ENCODE data around the gene ATP6V1B1. TPM values are rescaled to one million over a fixed set of nuclear protein-coding genes. Genes with fewer than 3 reads are reported as not detected.

Gene ATP6V1B1
- total and polyA plus RNA-seq, 2 of the 4 experiments (the other 2 are of a cell fraction): 1.3 TPM; not detected in 1

DNA sequence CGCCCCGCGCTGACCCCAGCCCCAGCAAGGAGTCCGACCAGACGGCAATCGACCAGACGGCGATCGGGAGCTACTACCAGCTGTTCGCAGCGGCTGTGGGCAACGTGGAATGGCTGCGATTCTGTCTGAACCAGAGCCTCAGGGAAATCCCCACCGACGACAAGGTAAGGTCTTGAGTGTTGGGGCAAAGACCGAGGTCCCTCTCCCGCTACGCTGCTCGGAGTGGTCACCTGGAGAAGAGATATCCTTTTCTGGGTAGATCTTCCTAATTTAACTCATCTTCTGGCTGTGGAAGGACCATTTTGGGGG, 43.4 kb downstream of the ATP6V1B1 start:
- H4K5ac ChIP-seq (ENCODE audit: low read depth, low read length): no peak overlapping the region
- dilution Hi-C loops (cut with HindIII; ENCODE audit: low sequenced_read_pairs, unreplicated experiment): no loop called here
- no peaks in the 10 kb centered on the region for H3K27me3 ChIP-seq (ENCODE audit: control insufficient read depth, insufficient read depth, low read length)
- H2AFZ ChIP-seq (replicated peaks; ENCODE audit: low read length, poor library complexity): peak overlapping the region; percentile 97
- CTCF ChIA-PET: no interaction called here
- in situ Hi-C loops (cut with MboI; ENCODE audit: low sequenced_read_pairs): no loop called here
- H2BK15ac ChIP-seq (ENCODE audit: low read depth, low read length): no peak overlapping the region
- no peaks in the 10 kb centered on the region for H3K79me1 ChIP-seq (ENCODE audit: low read depth in 1 of 2, low read length in 2 of 2)
- BruUV-seq (replicated peaks): no TSS peak
- no peak overlapping the region; the same call in 1 of the 2 replicates for H2BK120ac ChIP-seq (ENCODE audit: low read depth, low read length)
- no peaks in the 10 kb centered on the region; the same call in 1 of the 2 replicates for H3K36me3 ChIP-seq (ENCODE audit: control insufficient read depth, insufficient read depth, low read length)
- H3K27ac ChIP-seq (ENCODE audit: insufficient read depth, low read length): no peak overlapping the region
- H2BK5ac ChIP-seq (ENCODE audit: low read depth, low read length, poor library complexity, severe bottlenecking): no peak overlapping the region
- peaks cover 12% of the 10 kb centered on the region for H3K9me1 ChIP-seq (ENCODE audit: insufficient read depth, low read length)
- H3K4me3 ChIP-seq (ENCODE audit: insufficient read depth, low read depth, low read length): no peak overlapping the region; the same call in 1 of the 2 replicates
- no peak overlapping the region for H4K91ac ChIP-seq (ENCODE audit: insufficient read depth, low read depth, low read length)
- H4K8ac ChIP-seq (ENCODE audit: low read depth in 2 of 2, low read length in 2 of 2): peak overlapping the region in 1 of 2 experiments; percentile 55; a peak in 2 of 4 replicates
- no peak overlapping the region for H3K9ac ChIP-seq (ENCODE audit: low read depth, low read length)
- no peak overlapping the region; the same call in 1 of the 2 replicates for H3K4me2 ChIP-seq (ENCODE audit: low read depth, low read length)
- H3K23ac ChIP-seq (ENCODE audit: low read depth, low read length): no peak overlapping the region
- H2AK9ac ChIP-seq (replicated peaks; ENCODE audit: low read depth, low read length, poor library complexity): no peak overlapping the region
- 41% methylated on average over 16 of the region's 19 CpGs; no CpG with 5 or more reads in 1 of the 2 experiments for WGBS, 2 experiments (ENCODE audit: extremely low coverage in 2 of 2, insufficient read length in 1 of 2)
- no peak overlapping the region for H3K56ac ChIP-seq (ENCODE audit: extremely low read depth, insufficient read depth, low read length)
- POLR2A ChIA-PET (ENCODE audit: unreplicated experiment): no interaction called here
- ATAC-seq (ENCODE audit: low read depth): no peak
- H2BK20ac ChIP-seq (ENCODE audit: low read depth, low read length): no peak overlapping the region
- DNase-seq: no peak
- H3K18ac ChIP-seq (ENCODE audit: low read depth, low read length): no peak overlapping the region
- no peaks in the 10 kb centered on the region for H4K20me1 ChIP-seq (ENCODE audit: insufficient read depth, low read length)
- no peaks in the 10 kb centered on the region for H3K9me3 ChIP-seq (ENCODE audit: control insufficient read depth, insufficient read depth, low read length)
- peaks cover 5% of the 10 kb centered on the region; the same call in 1 of the 2 replicates for H3K4me1 ChIP-seq (ENCODE audit: control insufficient read depth, insufficient read depth, low read length)
- H2AK5ac ChIP-seq (ENCODE audit: low read depth, low read length): peak overlapping the region; percentile 20; the same call in 1 of the 2 replicates
- no peak overlapping the region for H3K14ac ChIP-seq (replicated peaks; ENCODE audit: low read depth, low read length)
- TF ChIP-seq USF2 (IDR thresholded peaks at IDR 0.05; ENCODE audit: low read depth, low read length): no peak
- no peak for TF ChIP-seq NFE2L2 (IDR thresholded peaks at IDR 0.05; ENCODE audit: low read depth, low read length)
- TF ChIP-seq MXI1 (IDR thresholded peaks at IDR 0.05; ENCODE audit: borderline replicate concordance, low read depth, low read length): no peak
- no peak for TF ChIP-seq MAZ (IDR thresholded peaks at IDR 0.05; ENCODE audit: borderline replicate concordance, low read depth, low read length)
- no peak for TF ChIP-seq SMC3 (IDR thresholded peaks at IDR 0.05; ENCODE audit: low read depth, low read length)
- TF ChIP-seq CEBPB (IDR thresholded peaks at IDR 0.05; ENCODE audit: low read depth, low read length): no peak
- TF ChIP-seq CHD1 (IDR thresholded peaks at IDR 0.05; ENCODE audit: low read depth, low read length): no peak
- H3K4ac ChIP-seq (ENCODE audit: low read depth, low read length): peak overlapping the region; percentile 82
- intact Hi-C loops (cut with micrococcal nuclease): loop anchor here (5.0 kb wide), 1 partner anchor 88 kb away; the partner anchor contains the start of gene NAGK

Data from IMR-90 (cell line).